Mesenchymal stem cell (in vitro differentiated cells and primary cell): ENCODE measurements around the gene PDHB.

Experiments used
- DNase-seq: peaks from one replicate; pipeline ENCODE4 v3.0.0-alpha.2; 2013
- H2AFZ ChIP-seq: one replicate; pipeline ENCODE4 v1.6.1; 2013; ENCODE audit warnings: low read depth, mild to moderate bottlenecking, control low read depth, inconsistent platforms, low read length, moderate library complexity
- H2AK5ac ChIP-seq: 2 replicates; pipeline ENCODE4 v1.6.1; 2013; ENCODE audit warnings: low read length, moderate library complexity, mild to moderate bottlenecking, inconsistent platforms; ENCODE audit not compliant: severe bottlenecking
- H2BK120ac ChIP-seq: one replicate; pipeline ENCODE4 v1.6.1; 2013; ENCODE audit warnings: low read depth, mild to moderate bottlenecking, inconsistent platforms, low read length, moderate library complexity
- H2BK12ac ChIP-seq, 2 experiments: one replicate each; pipeline ENCODE4 v1.6.1; 2013; ENCODE audit warnings: inconsistent platforms in 2 of 2, low read length in 2 of 2, mild to moderate bottlenecking in 2 of 2, moderate library complexity in 2 of 2, control low read depth in 1 of 2
- H2BK15ac ChIP-seq: one replicate; pipeline ENCODE4 v1.6.1; 2013; ENCODE audit warnings: mild to moderate bottlenecking, low read depth, inconsistent platforms; ENCODE audit not compliant: poor library complexity, severe bottlenecking
- H2BK5ac ChIP-seq: 2 replicates; pipeline ENCODE4 v1.6.1; 2013; ENCODE audit warnings: low read depth, mild to moderate bottlenecking, low read length, control low read depth, inconsistent platforms; ENCODE audit not compliant: poor library complexity, severe bottlenecking
- H3K14ac ChIP-seq, 2 experiments: one replicate each; pipeline ENCODE4 v1.6.1; 2013; ENCODE audit warnings: inconsistent platforms in 2 of 2, low read length in 2 of 2, control low read depth in 1 of 2, mild to moderate bottlenecking in 1 of 2, moderate library complexity in 1 of 2
- H3K18ac ChIP-seq, 2 experiments: one replicate each; pipeline ENCODE4 v1.6.1; 2013; ENCODE audit warnings: inconsistent platforms in 2 of 2, low read length in 2 of 2, control low read depth in 1 of 2, low read depth in 1 of 2, mild to moderate bottlenecking in 1 of 2
- H3K23ac ChIP-seq, 2 experiments: one replicate each; pipeline ENCODE4 v1.6.1; 2013; ENCODE audit warnings: inconsistent platforms in 2 of 2, low read length in 2 of 2, mild to moderate bottlenecking in 2 of 2, moderate library complexity in 2 of 2, control low read depth in 1 of 2
- H3K27ac ChIP-seq: 2 replicates; pipeline ENCODE4 v1.5.1; 2013; ENCODE audit warnings: mild to moderate bottlenecking, moderate library complexity, low read length, control low read depth, inconsistent platforms; ENCODE audit not compliant: poor library complexity, severe bottlenecking
- H3K27me3 ChIP-seq, 2 experiments: 2 replicates each; pipeline versions ENCODE4 v1.6.1 to v1.7.0; 2013; ENCODE audit warnings: low read length in 2 of 2, mild to moderate bottlenecking in 2 of 2, moderate library complexity in 2 of 2, control low read depth in 1 of 2, inconsistent platforms in 1 of 2; ENCODE audit not compliant: control insufficient read depth in 1 of 2, insufficient read depth in 1 of 2
- H3K36me3 ChIP-seq, 2 experiments: 2 replicates each; pipeline versions ENCODE4 v1.6.1 to v1.7.0; 2013; ENCODE audit warnings: low read length in 2 of 2, control low read depth in 1 of 2, inconsistent platforms in 1 of 2, low read depth in 1 of 2, mild to moderate bottlenecking in 1 of 2; ENCODE audit not compliant: insufficient read depth in 2 of 2, control insufficient read depth in 1 of 2
- H3K4ac ChIP-seq, 2 experiments: one replicate each; pipeline ENCODE4 v1.6.1; 2013; ENCODE audit warnings: inconsistent platforms in 2 of 2, low read length in 2 of 2, mild to moderate bottlenecking in 2 of 2, moderate library complexity in 2 of 2, control low read depth in 1 of 2, low read depth in 1 of 2
- H3K4me1 ChIP-seq: 2 replicates; pipeline ENCODE4 v1.6.1; 2013; ENCODE audit warnings: low read depth, low read length, control low read depth; ENCODE audit not compliant: control insufficient read depth, insufficient read depth
- H3K4me2 ChIP-seq: 2 replicates; pipeline ENCODE4 v1.6.1; 2013; ENCODE audit warnings: low read length, mild to moderate bottlenecking, inconsistent platforms; ENCODE audit not compliant: poor library complexity, severe bottlenecking
- H3K4me3 ChIP-seq, 2 experiments: 2 replicates each; pipeline versions ENCODE4 v1.5.1 to v1.7.0; 2013; ENCODE audit warnings: low read length in 2 of 2, mild to moderate bottlenecking in 2 of 2, control low read depth in 1 of 2, low read depth in 1 of 2; ENCODE audit not compliant: insufficient read depth in 1 of 2
- H3K79me1 ChIP-seq: replicated peaks from 2 replicates; pipeline ENCODE4 v1.6.1; 2013; ENCODE audit warnings: mild to moderate bottlenecking, control low read depth, low read length, inconsistent platforms; ENCODE audit not compliant: poor library complexity, severe bottlenecking
- H3K9ac ChIP-seq: 2 replicates; pipeline ENCODE4 v1.7.0; 2013; ENCODE audit warnings: mild to moderate bottlenecking, low read length, moderate library complexity
- H3K9me3 ChIP-seq: 2 replicates; pipeline ENCODE4 v1.7.0; 2013; ENCODE audit warnings: mild to moderate bottlenecking, low read length; ENCODE audit not compliant: control insufficient read depth
- H4K8ac ChIP-seq: one replicate; pipeline ENCODE4 v1.6.1; 2013; ENCODE audit warnings: inconsistent platforms, mild to moderate bottlenecking, low read length, moderate library complexity
- H4K91ac ChIP-seq: one replicate; pipeline ENCODE4 v1.6.1; 2013; ENCODE audit warnings: mild to moderate bottlenecking, low read length, inconsistent platforms
- WGBS: methylation state at CpG from one replicate; pipeline ENCODE4 v1.1.7; 2013; ENCODE audit warnings: mixed read lengths; 5-methylcytosine and 5-hydroxymethylcytosine counted together

Gene PDHB

DNA sequence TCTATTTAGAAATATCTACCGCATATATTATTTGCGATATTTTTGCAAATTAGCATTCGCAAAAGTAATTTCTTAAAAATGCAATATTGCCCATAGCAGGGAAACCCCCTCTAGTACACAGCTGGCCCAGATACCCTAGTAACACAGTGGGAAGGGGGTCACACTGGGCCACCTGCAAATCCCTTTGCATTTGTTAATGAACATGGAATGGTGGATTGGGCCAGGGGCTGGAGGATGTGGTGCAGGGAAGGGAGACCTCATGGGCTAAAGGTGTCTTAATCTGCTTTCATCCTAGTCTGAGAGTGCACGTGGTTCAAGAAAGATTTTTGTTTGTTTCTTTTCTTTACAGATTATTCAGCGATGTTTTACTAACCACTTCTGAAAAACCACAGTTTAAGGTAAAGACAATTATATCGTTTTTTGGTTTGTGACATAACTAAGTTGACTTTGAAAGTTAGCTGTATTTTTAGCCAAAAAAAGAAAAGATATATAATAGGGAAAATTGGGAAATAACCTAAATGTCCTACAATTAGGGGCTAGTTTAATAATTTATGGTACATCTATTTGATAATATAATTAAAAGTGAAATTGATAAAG is 30.0 kb downstream of the PDHB start:
- Histone ChIP-seq H3K27ac (no peak overlapping the region), H3K23ac (no peak overlapping the region), H4K91ac (no peak overlapping the region), H3K4me1 (peaks cover 2% of the 10 kb centered on the region), H3K4ac (no peak overlapping the region), H3K9me3 (no peaks in the 10 kb centered on the region), H3K36me3 (peaks cover 8 to 41% of the 10 kb centered on the region in 2 experiments), H2BK5ac (no peak overlapping the region), H3K4me3 (no peak overlapping the region), H2AK5ac (no peak overlapping the region), H2AFZ (no peak overlapping the region), H3K4me2 (no peak overlapping the region), H2BK12ac (no peak overlapping the region), H3K27me3 (no peaks in the 10 kb centered on the region), H2BK15ac (no peak overlapping the region), H3K14ac (no peak overlapping the region), H2BK120ac (no peak overlapping the region), H3K18ac (no peak overlapping the region), H4K8ac (no peak overlapping the region), H3K79me1 (peaks cover 1% of the 10 kb centered on the region), H3K9ac (no peak overlapping the region)
- WGBS: 90% methylated on average over 4 of the region's 6 CpGs
- DNase-seq: no peak

- peaks cover 1% of the 10 kb centered on the region for H3K79me1 ChIP-seq
- H3K23ac ChIP-seq: no peak overlapping the region
- H3K9ac ChIP-seq: no peak overlapping the region
- no peak overlapping the region for H4K8ac ChIP-seq
- H3K27me3 ChIP-seq: no peaks in the 10 kb centered on the region
- no peak overlapping the region for H3K14ac ChIP-seq
- H3K4me2 ChIP-seq: no peak overlapping the region
- peaks cover 24 to 79% of the 10 kb centered on the region in 2 experiments for H3K36me3 ChIP-seq
- no peak overlapping the region for H2AFZ ChIP-seq
- H3K4ac ChIP-seq: no peak overlapping the region
- H2AK5ac ChIP-seq: no peak overlapping the region
- DNase-seq: no peak
- H3K4me3 ChIP-seq: no peak overlapping the region
- 95% methylated on average over 9 of the region's 9 CpGs for WGBS
- H4K91ac ChIP-seq: no peak overlapping the region
- no peak overlapping the region for H3K27ac ChIP-seq
- H3K4me1 ChIP-seq: no peaks in the 10 kb centered on the region
- H3K9me3 ChIP-seq: no peaks in the 10 kb centered on the region
- no peak overlapping the region for H2BK15ac ChIP-seq
- no peak overlapping the region for H3K18ac ChIP-seq
- no peak overlapping the region for H2BK12ac ChIP-seq
- no peak overlapping the region for H2BK120ac ChIP-seq
- no peak overlapping the region for H2BK5ac ChIP-seq
Observed at GRCh38 chr3:58398669-58399333, 34.8 kb downstream of the PDHB start.

- H2AFZ ChIP-seq: no peak overlapping the region
- no peak overlapping the region for H4K8ac ChIP-seq
- H3K23ac ChIP-seq: no peak overlapping the region
- no peak overlapping the region for H2AK5ac ChIP-seq
- no peak overlapping the region for H3K14ac ChIP-seq
- DNase-seq: no peak
- H3K79me1 ChIP-seq: no peaks in the 10 kb centered on the region
- H3K4ac ChIP-seq: no peak overlapping the region
- no peak overlapping the region for H2BK15ac ChIP-seq
- no peaks in the 10 kb centered on the region for H3K9me3 ChIP-seq
- H2BK5ac ChIP-seq: no peak overlapping the region
- H4K91ac ChIP-seq: no peak overlapping the region
- no peak overlapping the region for H3K18ac ChIP-seq
- no peak overlapping the region for H2BK120ac ChIP-seq
- no peak overlapping the region for H3K4me3 ChIP-seq
- H3K4me2 ChIP-seq: no peak overlapping the region
- H2BK12ac ChIP-seq: no peak overlapping the region
- H3K27ac ChIP-seq: no peak overlapping the region
- H3K9ac ChIP-seq: no peak overlapping the region
- H3K4me1 ChIP-seq: no peaks in the 10 kb centered on the region
- peaks cover 18 to 63% of the 10 kb centered on the region in 2 experiments for H3K36me3 ChIP-seq
- no peaks in the 10 kb centered on the region for H3K27me3 ChIP-seq
Observed at GRCh38 chr3:58394339-58394738, 39.3 kb downstream of the PDHB start.

DNA sequence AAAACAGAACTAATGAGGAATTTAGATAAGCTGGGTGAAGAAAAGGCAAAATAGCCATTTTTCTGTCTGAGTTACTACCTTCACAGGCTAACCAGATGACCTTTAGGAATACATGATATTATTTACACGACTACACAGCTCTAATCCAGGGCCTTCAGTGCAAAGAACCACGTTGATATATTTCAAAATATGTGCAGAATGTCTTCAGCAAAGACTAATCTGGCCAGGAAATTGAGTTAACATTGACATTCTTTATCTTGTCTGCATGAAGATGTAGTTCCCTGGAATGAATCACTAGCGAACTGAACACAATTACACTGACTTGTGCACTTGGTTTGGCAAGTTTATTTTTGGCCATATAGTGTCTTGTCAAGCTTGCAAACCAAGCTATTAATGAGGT is 41.5 kb downstream of the PDHB start:
- no peaks in the 10 kb centered on the region for H3K9me3 ChIP-seq
- no peak overlapping the region for H3K4me3 ChIP-seq
- H3K14ac ChIP-seq: no peak overlapping the region
- no peak overlapping the region for H3K27ac ChIP-seq
- H3K23ac ChIP-seq: no peak overlapping the region
- H3K79me1 ChIP-seq: no peaks in the 10 kb centered on the region
- peak overlapping the region; percentile 38 for H2BK120ac ChIP-seq
- H2AFZ ChIP-seq: no peak overlapping the region
- no peak overlapping the region for H2AK5ac ChIP-seq
- no peak overlapping the region for H3K9ac ChIP-seq
- no peak overlapping the region for H2BK5ac ChIP-seq
- no peak overlapping the region for H3K18ac ChIP-seq
- 25% methylated on average over 2 of the region's 3 CpGs for WGBS
- no peak overlapping the region for H3K4me2 ChIP-seq
- peak; percentile 34 for DNase-seq
- H3K4ac ChIP-seq: no peak overlapping the region
- no peak overlapping the region for H2BK12ac ChIP-seq
- H3K4me1 ChIP-seq: peaks cover 5% of the 10 kb centered on the region
- no peak overlapping the region for H2BK15ac ChIP-seq
- H3K27me3 ChIP-seq: no peaks in the 10 kb centered on the region
- peaks cover 3 to 42% of the 10 kb centered on the region in 2 experiments for H3K36me3 ChIP-seq
- no peak overlapping the region for H4K8ac ChIP-seq
- no peak overlapping the region for H4K91ac ChIP-seq
